ENCODE measurements around the gene C20orf204.

- TF ChIP-seq CTCF (IDR thresholded peaks at IDR 0.05) = no peak
- no peak for TF ChIP-seq POLR2AphosphoS5 (IDR thresholded peaks at IDR 0.05)
- no peak for TF ChIP-seq POLR2A (IDR thresholded peaks at IDR 0.05)
Measured at GRCh38 chr20:64022671-64023360, 13.2 kb upstream of the C20orf204 start.

Data from breast epithelium (tissue), 3 donors.